ENCODE data around the gene POF1B.

POF1B gene

GRCh38 chrX:85243761-85244449, 135.6 kb downstream of the POF1B start, which contains the start of the genes SATL1 and ZNF711:
Gene SATL1 (minus strand): TSS chrX:85243779. CDS start chrX:85108968, 134,811 bp downstream.
Gene ZNF711 (plus strand): TSS chrX:85243991. CDS start chrX:85247573, 3,582 bp downstream.
- DNase-seq (ENCODE audit: low spot score): peak; percentile 28

GRCh38 chrX:85243155-85243554, 136.3 kb downstream of the POF1B start:
- DNase-seq (ENCODE audit: low spot score): no peak
